ENCODE data around the gene NUDT1.

The NUDT1 gene

DNA sequence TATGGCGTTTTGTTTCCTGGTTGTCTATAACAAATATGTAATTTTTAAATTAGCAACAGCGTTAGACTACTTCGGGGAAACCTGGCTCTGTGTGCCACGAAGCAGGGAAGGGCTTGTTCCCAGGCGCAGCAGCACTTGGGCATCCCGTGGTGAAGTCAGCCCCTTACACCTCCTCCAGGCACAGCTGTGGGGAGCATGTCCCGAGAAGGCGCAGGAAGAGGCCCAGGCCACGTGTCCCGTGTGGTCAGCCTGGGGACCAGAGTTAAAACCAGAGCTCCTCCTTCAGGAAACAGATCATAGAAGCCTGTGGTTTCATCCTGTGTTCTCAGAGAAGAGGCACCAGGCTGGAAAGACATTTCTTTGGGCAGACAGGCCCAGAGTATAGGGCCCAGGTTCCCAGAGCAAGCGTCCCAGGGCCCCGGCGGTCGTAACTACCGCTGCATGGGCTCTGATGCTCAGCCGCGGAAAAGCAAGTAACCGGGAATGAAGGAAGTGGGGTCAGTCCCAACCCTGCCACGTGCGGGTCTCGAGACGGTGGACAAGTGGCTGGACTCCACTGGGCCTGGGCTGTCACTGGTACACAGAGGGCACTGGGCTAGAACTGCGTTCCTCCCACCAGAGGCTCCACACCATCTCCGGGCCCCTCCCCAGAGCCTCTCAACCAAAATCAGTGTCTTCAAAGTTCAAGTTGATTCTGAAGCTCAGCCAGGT is 7.1 kb downstream of the NUDT1 start:
- DNase-seq (ENCODE audit: low read depth), result peak; percentile 15

DNA sequence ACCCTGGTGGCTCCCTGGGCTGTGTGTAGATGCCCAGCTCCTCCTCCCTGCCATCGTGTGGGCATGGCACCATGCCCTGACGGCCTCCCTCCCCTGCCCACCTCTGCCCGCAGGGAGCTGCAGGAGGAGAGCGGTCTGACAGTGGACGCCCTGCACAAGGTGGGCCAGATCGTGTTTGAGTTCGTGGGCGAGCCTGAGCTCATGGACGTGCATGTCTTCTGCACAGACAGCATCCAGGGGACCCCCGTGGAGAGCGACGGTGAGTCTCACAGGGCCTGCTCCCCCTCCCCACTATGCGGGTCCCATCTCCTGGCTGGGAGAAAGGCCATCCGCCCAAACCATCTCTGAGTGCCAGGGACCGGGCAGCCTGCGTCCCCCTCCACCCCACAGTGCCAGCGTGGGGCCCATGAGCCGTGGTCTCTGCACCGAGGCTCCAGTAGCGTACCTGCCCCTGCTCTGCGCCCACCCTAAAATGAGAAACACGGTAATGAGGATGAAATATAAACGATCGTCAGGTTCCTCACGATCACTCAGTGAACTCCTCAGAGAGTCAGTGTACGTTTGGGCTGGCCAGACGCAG is 7.8 kb downstream of the NUDT1 start:
- DNase-seq (ENCODE audit: low read depth), result no peak

DNA sequence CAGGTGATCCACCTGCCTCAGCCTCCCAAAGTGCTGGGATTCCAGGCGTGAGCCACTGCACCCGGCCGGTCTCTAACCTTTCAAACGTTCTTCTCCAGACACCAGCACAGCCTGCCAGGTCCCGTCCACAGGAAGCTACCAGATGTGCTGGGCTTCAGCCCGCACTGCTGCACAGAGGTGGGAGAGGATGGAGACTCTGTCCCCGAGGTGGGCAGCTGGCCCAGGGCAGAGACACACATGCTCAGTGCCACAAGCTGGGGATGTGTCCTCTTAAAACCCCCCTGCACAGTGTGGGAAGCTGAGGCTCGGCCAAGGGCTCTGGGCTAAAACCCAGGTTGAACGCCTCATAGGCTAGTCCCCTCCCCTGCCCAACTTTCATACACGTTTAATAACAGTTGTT is 9.4 kb downstream of the NUDT1 start:
- DNase-seq (ENCODE audit: low read depth), result no peak

DNA sequence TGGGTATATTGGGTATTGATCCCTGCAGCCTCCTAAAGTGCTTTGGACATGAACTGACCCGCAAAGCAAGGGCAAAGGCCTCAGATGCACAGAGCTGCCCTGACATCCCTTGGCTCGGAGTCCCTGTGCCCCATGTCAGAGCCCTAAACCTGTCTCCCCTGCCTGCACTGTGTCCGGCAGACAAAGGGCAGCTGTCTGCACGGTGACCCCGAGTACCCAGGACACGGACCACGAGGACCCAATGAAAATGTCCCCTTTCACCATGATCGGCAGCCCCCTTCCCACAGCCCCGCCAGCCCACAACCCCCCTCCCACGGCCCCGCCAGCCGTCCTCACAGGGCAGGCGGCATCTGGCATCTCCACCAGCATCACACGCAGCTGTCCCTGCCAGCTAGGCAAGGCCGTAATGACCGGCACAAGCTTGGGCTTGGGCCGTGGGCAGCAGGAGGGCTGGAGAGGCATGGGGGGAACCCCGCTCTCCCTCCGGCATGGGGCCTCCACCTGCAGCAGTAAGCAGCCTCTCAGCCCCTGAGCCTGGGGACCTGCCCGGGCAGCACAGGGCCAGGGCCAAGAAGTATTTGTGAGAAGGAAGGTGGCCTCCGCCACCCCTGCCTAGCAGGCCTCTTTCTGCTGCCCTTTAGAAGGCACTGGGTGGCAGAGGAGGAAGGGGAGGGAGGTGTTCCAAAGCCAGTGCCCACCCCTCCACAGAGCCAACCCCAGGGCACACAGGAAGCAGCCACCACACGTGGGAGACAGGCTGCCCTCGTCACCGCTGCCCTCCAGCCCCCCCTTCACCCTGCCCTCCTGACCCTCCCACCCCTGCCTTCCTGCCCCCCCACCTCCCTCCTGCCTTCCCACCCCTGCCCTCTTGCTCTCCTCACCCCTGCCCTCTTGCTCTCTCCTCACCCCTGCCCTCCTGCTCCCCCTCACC is 10.1 kb downstream of the NUDT1 start:
- DNase-seq (ENCODE audit: low read depth), result no peak

DNA sequence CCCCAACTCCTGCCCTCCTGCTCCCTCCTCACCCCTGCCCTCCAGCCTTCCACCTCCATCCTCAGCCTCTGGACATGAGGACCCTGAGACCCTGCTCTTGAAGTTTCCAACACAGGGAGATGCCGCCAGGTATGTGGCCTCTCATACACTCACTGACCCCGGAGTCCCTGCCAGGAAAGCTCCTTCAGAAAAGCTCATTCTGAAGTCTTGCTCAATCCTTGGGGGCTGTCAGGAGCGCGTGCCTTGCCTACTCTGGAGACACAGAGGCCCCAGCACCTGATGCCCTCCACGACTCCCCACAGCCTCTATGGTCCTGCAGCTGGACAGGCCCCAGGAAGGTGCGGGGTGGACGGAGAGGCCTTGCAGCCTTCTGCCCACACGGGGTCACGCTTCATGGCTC is 11.0 kb downstream of the NUDT1 start:
- no peak for DNase-seq (ENCODE audit: low read depth)

DNA sequence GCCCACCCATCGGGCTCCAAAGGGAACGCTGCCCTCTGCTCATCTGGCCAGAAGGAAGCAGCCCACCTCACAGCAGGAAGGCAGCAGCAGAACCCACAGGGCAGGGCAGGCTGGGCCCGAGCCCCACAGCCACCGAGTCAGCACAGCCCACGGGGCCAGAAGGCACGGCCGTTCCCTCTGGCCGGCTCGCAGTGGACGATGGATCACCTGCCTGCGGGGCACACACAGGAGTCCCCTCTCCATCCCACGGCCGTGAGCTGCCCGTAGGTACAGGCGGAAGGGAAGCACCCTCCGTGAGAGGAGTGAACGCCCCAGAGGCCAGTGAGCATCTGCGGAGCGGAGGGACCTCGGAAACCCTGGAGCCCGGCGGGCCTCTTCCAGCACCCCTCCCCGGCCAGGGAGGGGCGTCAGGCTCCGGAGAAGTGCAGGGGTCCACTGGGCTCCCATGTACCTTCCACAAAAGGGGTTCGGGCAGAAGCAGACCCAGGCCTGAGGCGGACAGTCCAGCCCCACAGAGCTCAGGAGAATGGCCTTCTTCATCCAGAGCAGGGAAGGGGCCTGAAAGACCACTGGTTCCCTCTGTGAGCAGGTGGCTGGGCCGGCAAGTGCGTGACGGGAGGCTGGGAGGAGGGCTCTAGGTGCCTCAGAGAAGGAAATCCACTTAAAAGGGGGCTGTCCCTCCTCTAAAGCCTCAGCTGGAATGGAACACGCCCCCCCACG is 11.7 kb downstream of the NUDT1 start:
- DNase-seq (ENCODE audit: low read depth), result no peak

DNA sequence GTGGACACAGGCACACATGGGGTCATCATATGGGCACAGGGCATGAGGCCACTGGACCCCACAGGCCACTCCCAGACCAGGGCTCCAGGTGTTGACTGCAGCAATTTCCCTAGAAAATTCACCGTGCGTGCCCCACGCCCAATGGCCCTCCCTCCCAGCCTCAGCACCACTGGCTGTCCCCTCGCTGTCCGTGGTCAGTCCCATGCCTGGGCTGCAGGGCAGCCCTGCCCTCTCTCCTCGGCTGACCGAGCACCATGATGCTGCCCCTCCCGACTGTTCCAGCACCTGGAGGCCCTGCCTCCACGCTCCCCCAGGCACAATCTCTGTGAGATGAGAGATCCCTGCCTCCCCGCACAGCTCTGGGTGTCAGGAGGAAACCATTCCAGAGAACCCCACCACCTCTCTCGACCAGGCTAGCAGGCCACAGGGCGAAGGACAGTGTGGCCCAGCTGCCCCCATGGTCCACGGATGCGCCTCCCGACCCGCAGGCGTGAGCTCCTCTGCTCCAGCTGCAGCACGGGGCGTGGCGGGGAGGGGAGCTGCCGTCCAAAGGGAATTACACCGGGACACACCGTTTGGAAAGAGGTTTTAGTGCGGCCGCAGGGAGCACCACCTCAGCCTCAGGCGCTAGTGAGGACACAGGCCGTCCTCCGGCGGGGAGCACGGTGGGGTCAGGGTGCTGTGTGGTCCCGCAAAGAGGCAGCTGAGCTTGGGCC is 12.6 kb downstream of the NUDT1 start:
- DNase-seq (ENCODE audit: low read depth), result no peak

DNA sequence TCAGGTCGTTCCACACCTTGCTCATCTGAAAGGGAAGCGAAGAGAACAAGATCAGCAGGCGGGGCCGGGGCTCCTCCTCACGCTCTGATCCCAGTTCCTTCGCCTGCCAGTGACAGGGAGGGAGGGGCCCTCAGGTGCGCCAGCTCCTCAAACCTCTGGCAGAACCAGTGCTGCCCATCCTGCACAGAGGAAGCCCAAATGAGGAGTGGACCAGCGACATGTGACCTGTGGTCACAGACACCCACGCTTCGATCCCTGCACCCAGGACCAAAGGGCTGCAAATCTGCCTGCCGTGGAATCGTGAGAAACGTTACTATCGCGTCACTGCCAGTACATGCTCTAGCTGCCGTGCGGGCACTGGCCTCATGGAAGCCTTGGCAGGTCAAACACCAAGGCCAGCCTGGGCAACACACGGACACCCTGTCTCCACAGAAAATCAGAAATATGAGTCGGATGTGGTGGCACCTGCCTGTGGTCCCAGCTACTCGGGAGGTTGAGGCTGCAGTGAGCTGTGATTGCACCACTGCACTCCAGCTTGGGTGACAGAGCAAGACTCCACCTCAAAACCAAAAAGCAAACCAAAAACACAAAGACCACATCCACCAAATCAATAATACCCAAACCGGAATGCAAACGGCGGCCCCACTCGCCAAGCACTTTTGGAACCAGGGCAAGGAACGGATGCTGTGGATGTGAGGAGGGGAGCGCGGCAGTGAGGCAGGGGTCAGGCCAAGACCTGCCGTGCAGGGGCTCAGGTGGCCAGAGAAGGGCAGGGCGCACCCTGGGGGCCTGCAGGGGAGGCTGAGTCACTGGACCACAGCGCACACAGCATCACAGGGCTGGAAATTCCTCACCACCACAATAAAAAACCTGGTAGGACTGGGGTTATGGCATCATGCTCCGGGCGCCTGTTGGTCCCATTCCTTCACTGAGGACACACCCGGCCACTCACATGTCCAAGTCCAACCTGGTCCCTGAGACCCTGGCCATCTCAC is 13.4 kb downstream of the NUDT1 start:
- DNase-seq (ENCODE audit: low read depth), result no peak

DNA sequence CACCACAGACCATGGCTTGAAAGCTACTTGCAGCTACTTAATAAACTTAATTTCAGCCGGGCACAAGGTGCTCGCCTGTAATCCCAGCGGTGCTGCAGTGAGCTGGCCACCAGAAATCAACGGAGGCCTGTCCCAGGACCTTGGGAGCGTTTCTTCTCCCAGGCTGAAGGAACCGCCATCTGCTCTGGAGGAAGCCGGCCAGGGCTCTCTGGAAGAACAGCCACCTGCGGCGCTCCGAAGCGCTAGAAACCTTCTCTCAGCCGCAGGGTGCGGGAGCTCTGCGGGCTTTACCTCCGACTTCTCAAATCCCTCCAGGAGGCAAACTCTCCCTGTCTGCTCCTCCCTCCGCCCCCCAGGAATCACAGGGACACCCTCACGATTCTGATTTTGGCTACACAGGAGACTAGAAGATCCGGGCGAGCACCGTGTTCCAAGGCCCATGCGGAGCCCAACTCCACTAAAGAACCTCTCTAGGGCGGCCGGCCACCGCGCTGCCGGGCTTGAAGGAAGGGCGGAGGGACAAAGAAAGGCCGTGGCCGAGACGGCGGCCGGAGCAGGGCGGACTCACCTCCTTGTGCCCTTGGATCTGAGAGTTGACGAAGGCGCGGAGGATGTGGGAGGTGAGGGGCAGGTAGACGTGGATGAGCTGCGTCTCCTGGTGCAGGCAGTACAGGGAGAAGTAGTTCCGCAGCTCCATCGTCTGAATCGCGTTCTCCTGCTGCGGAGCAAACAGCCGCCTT is 14.4 kb downstream of the NUDT1 start:
- DNase-seq (ENCODE audit: low read depth), result no peak

DNA sequence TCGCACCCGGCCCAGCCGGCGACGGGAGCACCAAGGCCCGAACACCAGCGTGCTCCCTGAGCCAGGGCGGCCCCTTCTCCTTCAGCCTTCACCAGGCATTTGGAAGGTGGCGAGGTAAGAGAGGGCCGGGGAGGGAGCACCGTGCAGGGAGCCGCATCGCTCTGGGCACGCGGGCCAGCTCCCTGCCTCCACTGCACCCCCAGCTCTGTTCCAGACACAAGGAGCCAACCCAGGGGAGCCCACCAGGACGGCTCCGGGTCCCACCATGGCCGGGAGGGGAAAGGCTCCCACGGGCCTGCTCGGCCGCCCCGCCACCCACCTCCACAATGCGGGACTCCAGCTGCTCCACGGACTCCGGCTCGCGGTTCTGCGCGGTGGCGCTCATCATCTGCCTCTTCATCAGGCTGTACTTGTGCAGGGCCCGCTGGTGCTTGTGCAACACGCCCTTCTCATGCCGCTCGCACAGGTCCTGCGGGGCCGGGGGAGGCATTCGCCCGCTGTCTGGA is 15.1 kb downstream of the NUDT1 start:
- no peak for DNase-seq (ENCODE audit: low read depth)

DNA sequence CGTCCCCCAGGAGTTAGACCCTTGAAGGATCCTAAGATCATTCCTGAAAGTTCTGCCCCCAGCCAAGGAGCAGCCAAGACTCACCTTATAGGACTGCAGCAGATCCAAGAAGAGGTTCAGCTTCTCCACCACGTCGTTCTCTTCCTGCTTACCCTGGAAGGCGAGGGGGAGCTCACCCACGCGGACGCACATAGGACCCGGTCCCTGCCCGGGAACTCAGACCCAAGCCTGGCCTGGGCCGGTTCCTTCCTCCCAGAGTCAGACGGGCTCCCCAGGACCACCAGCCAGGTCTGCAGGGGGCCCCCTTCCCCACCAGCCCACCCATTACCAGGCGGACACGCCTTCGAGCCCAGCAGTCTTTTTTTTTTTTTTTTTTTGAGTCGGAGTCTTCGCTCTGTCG is 15.6 kb downstream of the NUDT1 start:
- no peak for DNase-seq (ENCODE audit: low read depth)

DNA sequence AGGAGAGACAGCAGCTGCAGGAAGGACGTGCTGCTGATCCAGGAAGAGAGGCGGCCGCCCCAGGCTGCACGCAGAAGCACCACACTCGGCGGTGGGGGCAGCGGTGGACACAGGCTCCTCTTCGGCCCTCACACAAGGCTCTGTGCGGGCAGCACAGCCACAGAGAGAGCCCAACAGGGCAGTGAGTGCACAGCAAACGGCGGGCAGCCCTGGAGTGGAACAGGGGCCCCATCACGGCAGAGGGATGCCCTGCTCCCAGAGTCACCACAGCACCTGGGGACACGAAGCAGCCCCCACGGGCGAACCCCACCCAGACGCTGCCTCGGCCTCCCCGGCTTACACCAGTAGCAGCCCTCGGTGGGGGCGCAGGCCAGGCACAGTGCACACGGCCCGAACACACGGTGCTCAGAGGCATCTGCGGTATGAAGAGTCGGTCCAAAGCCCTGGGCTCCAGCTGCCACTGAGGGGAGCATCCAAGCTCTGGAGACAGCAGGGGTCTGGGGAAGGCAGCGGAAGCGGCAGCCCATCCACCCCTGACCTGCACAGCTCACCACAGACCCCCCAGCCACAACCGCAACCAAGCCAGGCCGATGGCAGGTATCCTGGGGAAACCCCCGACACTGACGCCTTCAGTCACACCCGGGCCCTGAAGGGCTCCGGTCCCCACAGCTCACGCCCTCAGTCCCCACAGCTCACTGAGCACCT is 16.8 kb downstream of the NUDT1 start:
- DNase-seq (ENCODE audit: low read depth), result no peak

DNA sequence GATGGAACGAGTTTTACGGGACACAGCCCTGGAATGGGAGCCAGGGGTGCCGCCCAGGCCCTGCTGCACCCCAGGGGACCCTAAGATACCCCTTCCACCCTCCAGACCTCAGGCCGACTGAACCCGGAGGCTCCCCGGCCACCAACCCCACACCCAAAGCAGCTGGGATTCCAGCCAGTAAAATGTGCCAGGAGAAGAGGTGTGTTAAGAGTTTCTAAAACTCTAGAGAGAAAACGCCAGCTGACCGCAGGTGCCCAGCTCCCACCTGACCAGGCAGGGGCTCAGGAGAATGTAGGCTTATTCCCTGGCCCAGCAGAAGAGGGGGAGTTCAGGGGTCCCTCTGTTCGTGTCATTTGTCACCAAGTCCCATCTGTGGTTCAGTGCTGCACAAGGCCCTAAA is 17.5 kb downstream of the NUDT1 start:
- DNase-seq (ENCODE audit: low read depth), result no peak

DNA sequence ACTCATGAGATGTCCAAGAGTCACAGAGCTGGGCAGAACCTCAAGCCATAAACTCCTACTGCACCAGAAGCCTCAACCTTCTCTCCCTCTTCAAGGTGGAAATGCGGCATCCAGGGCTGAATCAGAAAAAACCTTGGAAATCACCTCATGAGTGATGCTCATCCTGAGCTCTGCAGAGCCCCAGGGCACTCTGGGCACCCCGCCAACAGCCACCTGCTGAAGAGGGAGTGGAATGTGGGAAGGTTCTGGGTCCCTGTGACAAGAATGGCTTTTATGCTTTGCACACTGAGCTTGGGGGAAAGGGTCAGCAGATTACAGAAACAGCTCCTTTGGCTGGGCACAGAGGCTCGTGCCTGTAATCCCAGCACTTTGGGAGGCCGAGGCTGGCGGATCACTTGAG is 18.8 kb downstream of the NUDT1 start:
- no peak for DNase-seq (ENCODE audit: low read depth)

DNA sequence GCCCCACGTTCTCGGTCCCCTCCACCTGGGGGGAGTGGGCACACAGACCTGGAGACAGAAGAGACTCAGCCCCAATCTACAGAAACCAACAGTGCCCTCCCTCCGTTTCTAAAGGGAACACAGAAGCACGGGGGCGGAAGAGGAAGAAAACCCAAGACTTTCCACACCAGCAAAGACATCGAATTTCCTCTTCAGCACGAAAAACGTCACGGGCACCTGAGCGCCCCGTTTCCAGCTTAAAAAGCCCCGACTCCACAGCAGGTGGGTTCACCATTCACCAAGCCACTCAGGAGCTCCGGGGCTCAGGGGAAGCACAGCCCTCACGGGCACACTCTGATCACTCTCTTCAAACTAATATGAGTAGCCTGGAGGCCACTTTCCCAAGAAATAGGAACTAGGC is 19.6 kb downstream of the NUDT1 start:
- no peak for DNase-seq (ENCODE audit: low read depth)

DNA sequence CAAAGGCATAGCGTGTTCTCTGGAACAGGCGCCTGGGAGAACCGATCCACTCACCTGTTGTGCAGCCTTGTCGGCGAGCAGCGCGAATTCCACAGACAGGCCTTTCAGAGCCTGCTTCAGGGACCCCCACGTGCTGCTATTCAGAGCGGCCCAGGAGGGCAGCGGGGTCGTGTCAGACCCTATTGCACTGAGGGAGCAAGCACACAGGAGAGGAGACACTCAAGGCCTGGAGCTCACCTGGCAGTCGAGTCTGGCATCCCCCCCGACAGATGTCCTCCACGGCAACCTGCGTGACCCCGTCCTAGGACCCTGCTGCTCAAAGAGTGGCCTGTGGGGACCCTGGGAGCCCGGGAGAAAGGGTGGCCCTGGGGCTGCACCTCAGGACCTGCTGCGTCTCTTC is 21.1 kb downstream of the NUDT1 start:
- no peak for DNase-seq (ENCODE audit: low read depth)

DNA sequence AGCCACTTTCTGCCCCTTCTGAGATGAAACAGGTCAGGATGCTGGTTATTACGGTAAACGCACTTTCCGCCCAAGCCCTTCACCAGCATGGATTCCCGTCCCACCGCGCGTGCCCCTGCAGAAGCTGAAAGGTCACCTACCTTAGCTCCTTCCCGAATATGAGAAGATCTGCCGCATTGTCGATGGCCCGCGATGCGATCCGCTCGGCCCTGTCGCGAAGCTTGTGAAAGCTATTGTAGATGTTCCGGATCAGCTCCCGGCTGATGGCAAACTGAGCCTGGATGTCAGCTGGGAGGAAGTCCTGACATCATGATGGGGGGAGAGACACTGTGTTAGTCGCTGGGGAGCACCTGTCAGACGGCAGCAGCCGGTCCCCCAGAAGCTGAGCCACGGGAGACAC is 22.1 kb downstream of the NUDT1 start:
- DNase-seq (ENCODE audit: low read depth), result no peak

DNA sequence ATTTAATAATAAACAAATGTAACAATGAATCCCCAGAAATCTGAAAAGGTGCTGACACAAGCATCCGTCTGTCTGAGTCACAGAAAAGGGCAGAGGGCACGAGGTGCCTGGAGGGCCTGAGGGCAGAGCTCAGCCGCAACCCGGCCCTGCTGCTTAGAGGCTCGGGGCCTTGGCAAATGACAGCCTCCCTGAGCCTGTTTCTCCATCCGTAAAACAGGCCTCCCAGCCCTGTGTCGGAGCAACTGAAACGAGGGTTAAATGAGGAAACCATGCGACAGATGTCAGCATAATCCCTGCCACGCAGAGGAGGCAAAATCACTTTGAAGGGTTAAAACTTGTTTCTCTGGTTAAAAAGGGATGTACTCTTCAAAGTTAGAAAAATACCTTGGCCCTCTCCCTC is 24.9 kb downstream of the NUDT1 start:
- no peak for DNase-seq (ENCODE audit: low read depth)
